Activated CD8-positive, alpha-beta T cell treated with anti-CD3 and anti-CD28 coated beads for 36 hours (primary cell): Measurements from ENCODE around the gene SYNJ2. TPM values are rescaled to one million over a fixed set of nuclear protein-coding genes. Genes with fewer than 3 reads are reported as not detected.

Source experiments
- ATAC-seq: fragments of 200-7000 bp; cut with Tn5 transposase; one replicate; pipeline ENCODE4 v1.10.0; 2021; ENCODE audit warnings: mild to moderate bottlenecking, moderate library complexity
- CTCF ChIA-PET: fragments of 350-600 bp; sonication (Branson Sonifier 250); formaldehyde crosslinking; loops from one replicate; lab custom pipeline; 2021; ENCODE audit warnings: antibody characterized with exemption; lab: Charles Lee
- POLR2A ChIA-PET: fragments of 350-600 bp; sonication (Branson Sonifier 250); formaldehyde crosslinking; loops from one replicate; lab custom pipeline; 2021; ENCODE audit warnings: antibody characterized with exemption; lab: Charles Lee
- DNase-seq: peaks from one replicate; pipeline ENCODE4 v3.0.0-alpha.2; 2020
- H3K27ac Mint-ChIP-seq: one replicate; pipeline ENCODE4 v1.8.0; 2021; ENCODE audit warnings: mild to moderate bottlenecking, mixed read lengths
- H3K27me3 Mint-ChIP-seq: one replicate; pipeline ENCODE4 v1.8.0; 2021; ENCODE audit warnings: mixed read lengths
- H3K36me3 Mint-ChIP-seq: one replicate; pipeline ENCODE4 v1.8.0; 2021; ENCODE audit warnings: low read depth, mixed read lengths
- H3K4me1 Mint-ChIP-seq: one replicate; pipeline ENCODE4 v1.8.0; 2021; ENCODE audit warnings: low read depth, mixed read lengths
- H3K4me3 Mint-ChIP-seq: one replicate; pipeline ENCODE4 v1.8.0; 2021; ENCODE audit warnings: mild to moderate bottlenecking, moderate library complexity, mixed read lengths
- H3K9me3 Mint-ChIP-seq: one replicate; pipeline ENCODE4 v1.8.0; 2021; ENCODE audit warnings: mixed read lengths
- intact Hi-C: fragments of 100-400 bp; cut with micrococcal nuclease; formaldehyde crosslinking; loops from one replicate; pipeline ENCODE4 v1.10.0; 2022
- total RNA-seq, 2 experiments: library from RNA; stranded (reverse); gene quantifications; one replicate each; pipeline ENCODE4 v1.2.3, GENCODE V29; 2021
- TF ChIP-seq, protein P1 (sequence below): fragments of 200-600 bp; IDR thresholded peaks from one replicate; pipeline ENCODE4 v1.8.0; 2022; ENCODE audit warnings: antibody characterized with exemption, mild to moderate bottlenecking

The SYNJ2 gene
- total RNA-seq, 2 experiments from 2014 or later, result 27.7 to 28.5 TPM

- Mint-ChIP-seq H3K4me1 (peaks cover 28% of the 10 kb centered on the region), H3K4me3 (no peak overlapping the region), H3K36me3 (peaks cover 9% of the 10 kb centered on the region), H3K27me3 (no peaks in the 10 kb centered on the region), H3K27ac (no peak overlapping the region), H3K9me3 (no peaks in the 10 kb centered on the region)
- DNase-seq, result no peak
- TF ChIP-seq, protein P1, sequence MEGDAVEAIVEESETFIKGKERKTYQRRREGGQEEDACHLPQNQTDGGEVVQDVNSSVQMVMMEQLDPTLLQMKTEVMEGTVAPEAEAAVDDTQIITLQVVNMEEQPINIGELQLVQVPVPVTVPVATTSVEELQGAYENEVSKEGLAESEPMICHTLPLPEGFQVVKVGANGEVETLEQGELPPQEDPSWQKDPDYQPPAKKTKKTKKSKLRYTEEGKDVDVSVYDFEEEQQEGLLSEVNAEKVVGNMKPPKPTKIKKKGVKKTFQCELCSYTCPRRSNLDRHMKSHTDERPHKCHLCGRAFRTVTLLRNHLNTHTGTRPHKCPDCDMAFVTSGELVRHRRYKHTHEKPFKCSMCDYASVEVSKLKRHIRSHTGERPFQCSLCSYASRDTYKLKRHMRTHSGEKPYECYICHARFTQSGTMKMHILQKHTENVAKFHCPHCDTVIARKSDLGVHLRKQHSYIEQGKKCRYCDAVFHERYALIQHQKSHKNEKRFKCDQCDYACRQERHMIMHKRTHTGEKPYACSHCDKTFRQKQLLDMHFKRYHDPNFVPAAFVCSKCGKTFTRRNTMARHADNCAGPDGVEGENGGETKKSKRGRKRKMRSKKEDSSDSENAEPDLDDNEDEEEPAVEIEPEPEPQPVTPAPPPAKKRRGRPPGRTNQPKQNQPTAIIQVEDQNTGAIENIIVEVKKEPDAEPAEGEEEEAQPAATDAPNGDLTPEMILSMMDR, result no peak
- no peak for ATAC-seq
- intact Hi-C loops, result no loop called here
- ChIA-PET POLR2A (no interaction called here), CTCF (no interaction called here)
Observed at GRCh38 chr6:157996918-157997702, 15.4 kb downstream of the SYNJ2 start.

GRCh38 chr6:157997893-157998608, 16.4 kb downstream of the SYNJ2 start:
- peaks cover 35% of the 10 kb centered on the region for H3K4me1 Mint-ChIP-seq
- DNase-seq, result no peak
- H3K27ac Mint-ChIP-seq, result no peak overlapping the region
- TF ChIP-seq, protein P1, result no peak
- ChIA-PET CTCF (interaction anchor here (1.1 kb wide), 1 partner anchor 28 kb away, joined by 4 read pairs; no protein-coding TSS in a partner anchor), POLR2A (no interaction called here)
- no peaks in the 10 kb centered on the region for H3K27me3 Mint-ChIP-seq
- peaks cover 11% of the 10 kb centered on the region for H3K36me3 Mint-ChIP-seq
- no peak for ATAC-seq
- H3K4me3 Mint-ChIP-seq, result no peak overlapping the region
- no peaks in the 10 kb centered on the region for H3K9me3 Mint-ChIP-seq
- intact Hi-C loops, result no loop called here

- Mint-ChIP-seq H3K4me1 (peaks cover 37% of the 10 kb centered on the region), H3K9me3 (no peaks in the 10 kb centered on the region), H3K4me3 (no peak overlapping the region), H3K27ac (no peak overlapping the region), H3K27me3 (no peaks in the 10 kb centered on the region), H3K36me3 (peaks cover 11% of the 10 kb centered on the region)
- intact Hi-C loops, result no loop called here
- ChIA-PET POLR2A (no interaction called here), CTCF (interaction anchor here (1.1 to 1.2 kb wide), 2 partner anchors 8 to 27 kb away, joined by 4 to 7 read pairs; no protein-coding TSS in a partner anchor)
- ATAC-seq, result no peak
- TF ChIP-seq, protein P1, result no peak
- DNase-seq, result no peak
Observed at GRCh38 chr6:157998707-157999167, 17.1 kb downstream of the SYNJ2 start.

GRCh38 chr6:157999168-158000051, 17.7 kb downstream of the SYNJ2 start:
- POLR2A ChIA-PET, result interaction anchor here (1.2 to 1.6 kb wide), 2 partner anchors 9 to 13 kb away, joined by 4 to 5 read pairs; no protein-coding TSS in a partner anchor
- TF ChIP-seq, protein P1, result no peak
- H3K27me3 Mint-ChIP-seq, result no peaks in the 10 kb centered on the region
- no peak overlapping the region for H3K27ac Mint-ChIP-seq
- intact Hi-C loops, result no loop called here
- H3K36me3 Mint-ChIP-seq, result peaks cover 11% of the 10 kb centered on the region
- no peak overlapping the region for H3K4me3 Mint-ChIP-seq
- H3K9me3 Mint-ChIP-seq, result no peaks in the 10 kb centered on the region
- CTCF ChIA-PET, result interaction anchor here (1.1 to 1.2 kb wide), 2 partner anchors 9 to 27 kb away, joined by 4 to 7 read pairs; no protein-coding TSS in a partner anchor
- ATAC-seq (no peak), DNase-seq (no peak)
- H3K4me1 Mint-ChIP-seq, result peaks cover 40% of the 10 kb centered on the region
